Measurements from ENCODE around the gene GALNT2.

Gene GALNT2

DNA sequence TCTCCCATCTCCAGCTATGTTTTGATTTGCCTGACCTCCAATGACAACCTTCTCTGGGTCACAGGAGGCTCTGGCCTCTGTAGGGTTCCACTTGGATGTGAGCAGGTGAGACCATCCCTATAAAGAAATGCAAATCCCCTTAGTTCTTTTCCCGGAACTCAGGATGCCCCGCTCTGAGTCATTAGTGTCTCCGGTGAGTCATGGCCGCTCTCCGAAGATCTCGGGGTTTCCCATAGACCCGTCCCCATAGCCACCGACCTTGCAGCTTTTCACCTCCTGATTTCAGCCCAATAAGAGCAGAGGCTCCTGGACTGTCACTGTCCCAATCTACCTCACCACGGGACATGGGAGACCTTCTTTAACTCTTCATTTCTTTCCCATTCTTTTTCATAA lies 260.9 kb downstream of the GALNT2 start:
- no peak overlapping the region for H2AFZ ChIP-seq (ENCODE audit: low read depth, low read length)
- no peaks in the 10 kb centered on the region for H3K9me3 ChIP-seq (ENCODE audit: low read length)
- peaks cover 30% of the 10 kb centered on the region for H3K36me3 ChIP-seq (ENCODE audit: insufficient read depth, low read length)
- H3K4me1 ChIP-seq (ENCODE audit: insufficient read depth, low read length), result peaks cover 9% of the 10 kb centered on the region
- no peaks in the 10 kb centered on the region for H3K27me3 ChIP-seq (ENCODE audit: insufficient read depth, low read length)
- no peak overlapping the region for H3K4me3 ChIP-seq (ENCODE audit: low read length)

DNA sequence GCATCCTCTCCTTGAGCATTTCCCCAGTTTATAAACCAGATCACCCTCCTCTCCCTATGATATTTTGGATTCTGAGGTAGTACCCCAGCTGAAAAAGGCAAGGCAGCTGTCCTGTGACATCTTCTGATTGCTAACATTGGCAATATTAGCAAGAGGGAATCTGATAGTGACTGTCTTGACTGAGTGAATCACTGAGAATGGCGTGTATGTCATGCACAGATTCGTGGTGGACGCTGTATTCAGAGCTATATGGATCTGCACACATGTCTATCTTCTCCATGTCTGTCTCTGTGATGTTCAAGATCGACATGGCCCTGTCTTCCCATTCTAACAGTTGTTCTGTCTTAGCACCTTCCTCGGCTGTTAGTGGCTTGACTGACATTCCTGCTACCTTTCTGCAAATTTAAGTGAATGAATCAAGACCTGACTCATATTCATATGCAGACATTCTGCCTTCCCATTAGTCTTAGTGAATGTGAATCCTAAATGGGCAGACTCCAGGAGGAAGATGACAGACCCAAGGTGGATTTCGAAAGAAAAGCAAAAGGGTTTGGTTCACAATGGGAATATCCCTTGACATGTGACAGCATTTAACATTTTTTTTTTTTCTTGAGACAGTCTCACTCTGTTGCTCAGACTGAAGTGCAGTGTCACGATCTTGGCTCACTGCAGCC lies 261.4 kb downstream of the GALNT2 start:
- Histone ChIP-seq H3K36me3 (ENCODE audit: insufficient read depth, low read length) (peaks cover 25% of the 10 kb centered on the region), H2AFZ (ENCODE audit: low read depth, low read length) (no peak overlapping the region), H3K4me3 (ENCODE audit: low read length) (no peak overlapping the region), H3K27me3 (ENCODE audit: insufficient read depth, low read length) (no peaks in the 10 kb centered on the region), H3K4me1 (ENCODE audit: insufficient read depth, low read length) (peaks cover 9% of the 10 kb centered on the region), H3K9me3 (ENCODE audit: low read length) (no peaks in the 10 kb centered on the region)

DNA sequence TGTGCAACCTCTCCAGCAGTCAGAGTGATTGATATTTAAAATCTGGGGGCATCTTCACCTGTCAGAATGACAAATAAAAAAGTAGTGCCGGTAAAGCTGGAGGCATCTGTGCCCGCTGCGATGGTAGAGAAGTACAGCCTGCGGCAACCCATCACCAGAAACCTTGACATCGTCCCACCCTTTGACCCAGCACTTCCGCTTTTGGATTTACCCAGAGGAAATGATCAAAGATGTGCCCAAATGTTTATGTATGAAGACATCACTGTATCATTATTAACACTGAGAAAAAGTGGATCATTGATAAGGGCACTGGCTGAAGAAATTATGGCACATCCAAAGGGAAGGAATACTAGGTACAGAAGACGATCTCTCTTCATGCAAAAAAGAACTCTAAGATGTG lies 263.1 kb downstream of the GALNT2 start:
- no peak overlapping the region for H2AFZ ChIP-seq (ENCODE audit: low read depth, low read length)
- peaks cover 9% of the 10 kb centered on the region for H3K4me1 ChIP-seq (ENCODE audit: insufficient read depth, low read length)
- H3K9me3 ChIP-seq (ENCODE audit: low read length), result no peaks in the 10 kb centered on the region
- H3K4me3 ChIP-seq (ENCODE audit: low read length), result no peak overlapping the region
- H3K36me3 ChIP-seq (ENCODE audit: insufficient read depth, low read length), result peaks cover 13% of the 10 kb centered on the region
- no peaks in the 10 kb centered on the region for H3K27me3 ChIP-seq (ENCODE audit: insufficient read depth, low read length)
